Liver (tissue), 9 donors: ENCODE results near the gene CMTM1. TPM values are rescaled to one million over a fixed set of nuclear protein-coding genes. Genes with fewer than 3 reads are reported as not detected.

Source experiments
- DNase-seq: peaks from one replicate; pipeline ENCODE4 v3.0.0-alpha.2; 2017; ENCODE audit warnings: low spot score
- H3K27ac ChIP-seq, 2 donors: one replicate each; pipeline ENCODE4 v1.7.0; 2013; ENCODE audit warnings: inconsistent platforms in 2 of 2, low read length in 2 of 2, control low read depth in 1 of 2, low read depth in 1 of 2, mild to moderate bottlenecking in 1 of 2
- H3K27me3 ChIP-seq, 4 donors: one replicate each; pipeline versions ENCODE4 v1.6.1 to v1.7.0; 2013; ENCODE audit warnings: low read length in 3 of 4, inconsistent platforms in 1 of 4, mild to moderate bottlenecking in 1 of 4, moderate library complexity in 1 of 4; ENCODE audit not compliant: control insufficient read depth in 4 of 4, insufficient read depth in 4 of 4
- H3K36me3 ChIP-seq, 4 donors: one replicate each; pipeline versions ENCODE4 v1.6.1 to v1.7.0; 2013; ENCODE audit warnings: low read length in 3 of 4, mild to moderate bottlenecking in 3 of 4, low read depth in 1 of 4, moderate library complexity in 1 of 4; ENCODE audit not compliant: control insufficient read depth in 4 of 4, insufficient read depth in 3 of 4
- H3K4me1 ChIP-seq, 4 donors: one replicate each; pipeline versions ENCODE4 v1.6.1 to v1.7.0; 2013; ENCODE audit warnings: low read length in 3 of 4, mild to moderate bottlenecking in 3 of 4, moderate library complexity in 1 of 4; ENCODE audit not compliant: control insufficient read depth in 4 of 4, insufficient read depth in 4 of 4
- H3K4me3 ChIP-seq, 3 donors: one replicate each; pipeline versions ENCODE4 v1.6.1 to v1.7.0; 2013; ENCODE audit warnings: low read length in 3 of 3, control low read depth in 1 of 3, low read depth in 1 of 3, mild to moderate bottlenecking in 1 of 3
- H3K9ac ChIP-seq, 2 donors: one replicate each; pipeline ENCODE4 v1.7.0; 2013; ENCODE audit warnings: low read length in 2 of 2, mild to moderate bottlenecking in 2 of 2, moderate library complexity in 2 of 2, control low read depth in 1 of 2, low read depth in 1 of 2
- H3K9me3 ChIP-seq, 4 donors: one replicate each; pipeline versions ENCODE4 v1.6.1 to v1.7.0; 2013; ENCODE audit warnings: low read length in 3 of 4; ENCODE audit not compliant: control insufficient read depth in 4 of 4
- FOXA1 ChIP-seq: IDR thresholded peaks from 2 replicates; pipeline ENCODE4 v1.6.1; 2016; ENCODE audit warnings: antibody characterized with exemption
- FOXA2 ChIP-seq: IDR thresholded peaks from 2 replicates; pipeline ENCODE4 v1.6.1; 2016; ENCODE audit warnings: antibody characterized with exemption
- HNF4A ChIP-seq, 2 donors: conservative IDR thresholded peaks; 2 replicates each; pipeline ENCODE4 v1.6.1; 2016; ENCODE audit warnings: antibody characterized with exemption in 2 of 2, mild to moderate bottlenecking in 2 of 2
- HNF4G ChIP-seq: IDR thresholded peaks from 2 replicates; pipeline ENCODE4 v1.6.1; 2016; ENCODE audit warnings: antibody characterized with exemption
- RAD21 ChIP-seq, 2 donors: IDR thresholded peaks; 2 replicates each; pipeline ENCODE4 v1.6.1; 2016; ENCODE audit warnings: antibody characterized with exemption in 2 of 2, mild to moderate bottlenecking in 2 of 2
- YY1 ChIP-seq: IDR thresholded peaks from 2 replicates; pipeline ENCODE4 v1.6.1; 2016; ENCODE audit warnings: antibody characterized with exemption, mild to moderate bottlenecking
- WGBS: extraction: QIAGEN DNeasy Blood & Tissue Kit; methylation state at CpG from one replicate; pipeline ENCODE4 v1.1.7; 2013; 5-methylcytosine and 5-hydroxymethylcytosine counted together
- polyA plus RNA-seq, 2 donors: library from polyadenylated mRNA; stranded (reverse) in 1 of 2; unstranded in 1 of 2; fragments of 200-250 nt in 1 of 2; fragments of >200 nt in 1 of 2; fragmentation: Nextera tagmentation in 1 of 2; extraction: Ambion mirVana in 1 of 2; gene quantifications; one replicate each; pipeline versions ENCODE4 v1.2.1 to v1.2.3, GENCODE V29; 2013 to 2015
- total RNA-seq, 2 donors: library from RNA; depleted of rRNA; stranded (reverse); fragments of >200 nt; gene quantifications; one replicate each; pipeline ENCODE4 v1.2.3, GENCODE V29; 2014
- TF ChIP-seq, protein P1 (sequence below): IDR thresholded peaks from 2 replicates; pipeline ENCODE4 v1.6.1; 2016; ENCODE audit warnings: antibody characterized with exemption
- TF ChIP-seq, protein P2 (sequence below): IDR thresholded peaks from 2 replicates; pipeline ENCODE4 v1.6.1; 2016; ENCODE audit warnings: antibody characterized with exemption, mild to moderate bottlenecking
- TF ChIP-seq, protein P3 (sequence below): fragments of 150-350 bp; IDR thresholded peaks from 2 replicates; pipeline ENCODE4 v1.5.1; 2017; ENCODE audit warnings: improper control_type of control experiment, low read depth, low read length; ENCODE audit not compliant: missing input control
- donor health status: healthy.
- donor health status: healthy.
- donor health status: healthy.
- donor health status: healthy.
- donor health status: healthy.

Gene CMTM1
- total and polyA plus RNA-seq, 4 donors: 0.32 to 0.84 (median 0.49) TPM

DNA sequence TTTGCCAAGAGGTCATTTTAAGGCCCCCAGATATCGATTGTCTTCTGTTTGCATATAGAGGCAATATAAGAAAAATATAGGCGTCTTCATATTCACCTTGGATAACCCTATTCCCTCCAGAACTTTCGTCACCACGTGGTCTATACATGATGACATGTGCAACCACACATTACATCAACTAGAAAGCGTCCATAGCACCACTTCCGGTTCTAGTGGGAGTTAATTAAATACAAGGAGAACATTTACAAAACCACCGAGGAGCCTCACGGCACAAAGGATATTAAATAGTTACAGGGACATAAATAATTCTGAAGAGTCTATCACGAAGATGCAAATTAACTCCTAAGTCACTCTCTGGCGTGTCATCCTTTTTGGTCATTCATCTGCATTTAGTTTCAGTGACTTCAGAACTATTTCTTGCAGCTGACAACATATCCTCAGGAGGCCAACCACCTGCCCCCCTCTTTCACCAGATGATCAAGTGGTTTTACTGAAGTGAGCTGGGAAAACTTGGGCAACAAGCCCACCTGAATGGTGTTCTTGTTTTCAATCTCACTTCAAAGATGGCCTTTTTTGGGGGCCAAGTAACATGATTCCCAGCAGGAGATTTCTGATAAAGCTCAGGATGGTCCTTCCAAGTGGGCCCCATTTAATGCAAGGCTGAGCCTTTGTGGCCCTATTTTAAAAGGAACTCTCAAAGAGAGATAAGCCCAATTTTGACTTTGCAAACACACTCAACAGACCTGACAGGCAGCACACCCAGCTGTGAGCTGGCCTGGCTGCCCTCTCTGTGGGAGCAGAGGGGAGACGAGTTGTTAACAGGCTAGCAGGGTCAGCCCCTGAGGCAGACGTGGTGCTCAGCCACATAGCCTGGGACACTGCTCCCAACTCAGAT, 53.5 kb downstream of the CMTM1 start:
- WGBS: 87% methylated on average over 12 of the region's 12 CpGs
- Histone ChIP-seq H3K4me3 (no peak overlapping the region), H3K9me3 (no peaks in the 10 kb centered on the region), H3K9ac (no peak overlapping the region), H3K36me3 (peaks cover 0 to 6% (median 0%) of the 10 kb centered on the region in 4 donors), H3K27ac (no peak overlapping the region), H3K4me1 (peaks cover 4 to 31% (median 19%) of the 10 kb centered on the region in 4 donors), H3K27me3 (no peaks in the 10 kb centered on the region)
- TF ChIP-seq FOXA1 (no peak), YY1 (no peak), RAD21 (IDR thresholded peaks at IDR 0.05) (no peak), FOXA2 (no peak)
- TF ChIP-seq, protein P1, sequence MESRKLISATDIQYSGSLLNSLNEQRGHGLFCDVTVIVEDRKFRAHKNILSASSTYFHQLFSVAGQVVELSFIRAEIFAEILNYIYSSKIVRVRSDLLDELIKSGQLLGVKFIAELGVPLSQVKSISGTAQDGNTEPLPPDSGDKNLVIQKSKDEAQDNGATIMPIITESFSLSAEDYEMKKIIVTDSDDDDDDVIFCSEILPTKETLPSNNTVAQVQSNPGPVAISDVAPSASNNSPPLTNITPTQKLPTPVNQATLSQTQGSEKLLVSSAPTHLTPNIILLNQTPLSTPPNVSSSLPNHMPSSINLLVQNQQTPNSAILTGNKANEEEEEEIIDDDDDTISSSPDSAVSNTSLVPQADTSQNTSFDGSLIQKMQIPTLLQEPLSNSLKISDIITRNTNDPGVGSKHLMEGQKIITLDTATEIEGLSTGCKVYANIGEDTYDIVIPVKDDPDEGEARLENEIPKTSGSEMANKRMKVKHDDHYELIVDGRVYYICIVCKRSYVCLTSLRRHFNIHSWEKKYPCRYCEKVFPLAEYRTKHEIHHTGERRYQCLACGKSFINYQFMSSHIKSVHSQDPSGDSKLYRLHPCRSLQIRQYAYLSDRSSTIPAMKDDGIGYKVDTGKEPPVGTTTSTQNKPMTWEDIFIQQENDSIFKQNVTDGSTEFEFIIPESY: no peak
- TF ChIP-seq, protein P2, sequence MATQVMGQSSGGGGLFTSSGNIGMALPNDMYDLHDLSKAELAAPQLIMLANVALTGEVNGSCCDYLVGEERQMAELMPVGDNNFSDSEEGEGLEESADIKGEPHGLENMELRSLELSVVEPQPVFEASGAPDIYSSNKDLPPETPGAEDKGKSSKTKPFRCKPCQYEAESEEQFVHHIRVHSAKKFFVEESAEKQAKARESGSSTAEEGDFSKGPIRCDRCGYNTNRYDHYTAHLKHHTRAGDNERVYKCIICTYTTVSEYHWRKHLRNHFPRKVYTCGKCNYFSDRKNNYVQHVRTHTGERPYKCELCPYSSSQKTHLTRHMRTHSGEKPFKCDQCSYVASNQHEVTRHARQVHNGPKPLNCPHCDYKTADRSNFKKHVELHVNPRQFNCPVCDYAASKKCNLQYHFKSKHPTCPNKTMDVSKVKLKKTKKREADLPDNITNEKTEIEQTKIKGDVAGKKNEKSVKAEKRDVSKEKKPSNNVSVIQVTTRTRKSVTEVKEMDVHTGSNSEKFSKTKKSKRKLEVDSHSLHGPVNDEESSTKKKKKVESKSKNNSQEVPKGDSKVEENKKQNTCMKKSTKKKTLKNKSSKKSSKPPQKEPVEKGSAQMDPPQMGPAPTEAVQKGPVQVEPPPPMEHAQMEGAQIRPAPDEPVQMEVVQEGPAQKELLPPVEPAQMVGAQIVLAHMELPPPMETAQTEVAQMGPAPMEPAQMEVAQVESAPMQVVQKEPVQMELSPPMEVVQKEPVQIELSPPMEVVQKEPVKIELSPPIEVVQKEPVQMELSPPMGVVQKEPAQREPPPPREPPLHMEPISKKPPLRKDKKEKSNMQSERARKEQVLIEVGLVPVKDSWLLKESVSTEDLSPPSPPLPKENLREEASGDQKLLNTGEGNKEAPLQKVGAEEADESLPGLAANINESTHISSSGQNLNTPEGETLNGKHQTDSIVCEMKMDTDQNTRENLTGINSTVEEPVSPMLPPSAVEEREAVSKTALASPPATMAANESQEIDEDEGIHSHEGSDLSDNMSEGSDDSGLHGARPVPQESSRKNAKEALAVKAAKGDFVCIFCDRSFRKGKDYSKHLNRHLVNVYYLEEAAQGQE: no peak
- TF ChIP-seq, protein P3, sequence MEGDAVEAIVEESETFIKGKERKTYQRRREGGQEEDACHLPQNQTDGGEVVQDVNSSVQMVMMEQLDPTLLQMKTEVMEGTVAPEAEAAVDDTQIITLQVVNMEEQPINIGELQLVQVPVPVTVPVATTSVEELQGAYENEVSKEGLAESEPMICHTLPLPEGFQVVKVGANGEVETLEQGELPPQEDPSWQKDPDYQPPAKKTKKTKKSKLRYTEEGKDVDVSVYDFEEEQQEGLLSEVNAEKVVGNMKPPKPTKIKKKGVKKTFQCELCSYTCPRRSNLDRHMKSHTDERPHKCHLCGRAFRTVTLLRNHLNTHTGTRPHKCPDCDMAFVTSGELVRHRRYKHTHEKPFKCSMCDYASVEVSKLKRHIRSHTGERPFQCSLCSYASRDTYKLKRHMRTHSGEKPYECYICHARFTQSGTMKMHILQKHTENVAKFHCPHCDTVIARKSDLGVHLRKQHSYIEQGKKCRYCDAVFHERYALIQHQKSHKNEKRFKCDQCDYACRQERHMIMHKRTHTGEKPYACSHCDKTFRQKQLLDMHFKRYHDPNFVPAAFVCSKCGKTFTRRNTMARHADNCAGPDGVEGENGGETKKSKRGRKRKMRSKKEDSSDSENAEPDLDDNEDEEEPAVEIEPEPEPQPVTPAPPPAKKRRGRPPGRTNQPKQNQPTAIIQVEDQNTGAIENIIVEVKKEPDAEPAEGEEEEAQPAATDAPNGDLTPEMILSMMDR: no peak
- no peak for DNase-seq

DNA sequence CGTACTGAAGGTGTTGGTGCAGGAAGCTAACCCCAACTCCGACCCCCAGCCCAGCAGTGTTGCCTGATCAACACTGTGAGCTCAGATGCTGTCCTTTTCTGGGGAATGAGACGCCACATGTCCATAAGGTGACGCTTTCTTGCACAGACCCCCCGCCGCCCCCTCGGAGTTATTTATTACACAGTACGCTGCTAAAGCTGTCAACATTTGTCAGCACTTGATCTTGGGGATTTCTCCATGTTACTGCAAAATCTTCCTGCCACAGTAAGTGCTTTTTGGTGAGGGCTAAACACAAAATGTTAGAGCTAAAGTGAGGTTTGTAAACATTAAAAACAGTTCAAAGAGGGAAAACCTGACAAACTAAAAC, 54.2 kb downstream of the CMTM1 start:
- DNase-seq: no peak
- H3K9me3 ChIP-seq: no peaks in the 10 kb centered on the region
- peaks cover 0 to 6% (median 0%) of the 10 kb centered on the region in 4 donors for H3K36me3 ChIP-seq
- WGBS: 95% methylated on average over 8 of the region's 8 CpGs
- no peaks in the 10 kb centered on the region for H3K27me3 ChIP-seq
- H3K27ac ChIP-seq: no peak overlapping the region
- no peak for TF ChIP-seq HNF4G
- TF ChIP-seq, protein P1: no peak
- TF ChIP-seq HNF4A (conservative IDR thresholded peaks at IDR 0.05): no peak
- peaks cover 4 to 31% (median 19%) of the 10 kb centered on the region in 4 donors for H3K4me1 ChIP-seq
- no peak overlapping the region for H3K9ac ChIP-seq
- no peak overlapping the region for H3K4me3 ChIP-seq
